ENCODE results near the gene PDZD4.

The PDZD4 gene

GRCh38 chrX:153782871-153783270, 47.5 kb downstream of the PDZD4 start:
- no peak for DNase-seq (ENCODE audit: low read depth)

- DNase-seq (ENCODE audit: low read depth): no peak
Measured at GRCh38 chrX:153782313-153782712, 48.0 kb downstream of the PDZD4 start.

DNA sequence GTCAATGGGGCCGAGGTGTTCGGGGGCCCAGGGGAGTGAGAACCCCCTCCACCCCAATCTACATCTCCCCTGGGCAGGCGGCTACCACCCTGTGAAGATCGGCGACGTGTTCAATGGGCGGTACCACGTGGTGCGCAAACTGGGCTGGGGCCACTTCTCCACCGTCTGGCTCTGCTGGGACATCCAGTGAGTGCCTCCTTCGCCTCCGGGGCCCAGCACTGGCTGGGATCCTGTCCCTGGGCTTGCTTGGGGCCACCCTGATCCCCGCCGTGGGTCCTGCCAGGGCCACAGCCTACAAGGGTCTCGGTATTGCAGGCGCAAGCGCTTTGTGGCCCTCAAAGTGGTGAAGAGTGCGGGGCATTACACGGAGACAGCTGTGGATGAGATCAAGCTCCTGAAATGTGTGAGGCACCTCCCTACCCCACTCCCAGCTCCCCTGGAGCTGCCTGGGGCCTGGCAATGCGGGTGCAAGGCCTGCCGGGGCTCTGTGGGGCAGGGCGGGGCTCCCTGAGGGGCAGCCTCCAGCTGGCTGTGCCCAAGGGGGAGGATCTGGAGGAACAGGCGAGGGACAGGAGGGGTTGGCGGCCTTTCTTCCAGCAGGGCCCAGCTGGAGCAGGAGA, 48.8 kb downstream of the PDZD4 start:
- DNase-seq (ENCODE audit: low read depth): no peak

DNA sequence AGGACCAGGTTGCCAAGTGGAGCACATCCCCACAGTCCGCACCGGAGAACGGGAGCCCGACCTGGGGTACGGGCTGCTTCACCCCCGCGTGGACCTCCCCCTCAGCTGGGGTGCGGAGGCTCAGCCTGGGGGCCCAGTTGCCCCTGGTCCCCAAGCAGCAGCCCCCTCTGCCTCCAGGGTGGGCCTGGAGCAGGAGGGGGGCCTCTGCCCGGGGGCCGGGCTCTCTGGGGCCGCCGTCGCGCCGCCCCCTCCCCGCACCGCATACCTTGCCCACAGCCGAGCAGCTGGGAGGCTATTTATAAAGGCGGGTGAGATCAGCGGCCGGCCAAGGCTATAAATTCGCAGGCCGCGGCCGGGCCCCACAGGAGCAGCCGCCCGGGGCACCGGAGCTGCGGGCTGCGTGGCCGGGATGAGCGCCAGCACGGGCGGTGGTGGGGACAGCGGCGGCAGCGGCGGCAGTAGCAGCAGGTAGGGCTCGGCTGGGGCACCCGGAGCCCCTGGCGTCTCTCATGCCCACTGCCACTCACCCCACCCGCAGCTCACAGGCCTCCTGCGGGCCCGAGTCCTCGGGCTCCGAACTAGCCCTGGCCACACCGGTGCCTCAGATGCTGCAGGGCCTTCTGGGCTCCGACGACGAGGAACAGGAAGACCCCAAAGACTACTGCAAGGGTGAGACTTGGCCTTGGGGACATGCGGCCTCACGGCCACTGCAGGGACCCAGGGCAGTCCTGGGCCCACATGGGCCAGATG, 49.5 kb downstream of the PDZD4 start, which contains the start of gene SRPK3:
TSS of gene SRPK3 (plus strand) at position 364 of the 750 bp plus-strand sequence. CDS start at position 410, 46 bp downstream.
- no peak for DNase-seq (ENCODE audit: low read depth)

- DNase-seq (ENCODE audit: low read depth): no peak
Measured at GRCh38 chrX:153779891-153780677, 50.3 kb downstream of the PDZD4 start.

DNA sequence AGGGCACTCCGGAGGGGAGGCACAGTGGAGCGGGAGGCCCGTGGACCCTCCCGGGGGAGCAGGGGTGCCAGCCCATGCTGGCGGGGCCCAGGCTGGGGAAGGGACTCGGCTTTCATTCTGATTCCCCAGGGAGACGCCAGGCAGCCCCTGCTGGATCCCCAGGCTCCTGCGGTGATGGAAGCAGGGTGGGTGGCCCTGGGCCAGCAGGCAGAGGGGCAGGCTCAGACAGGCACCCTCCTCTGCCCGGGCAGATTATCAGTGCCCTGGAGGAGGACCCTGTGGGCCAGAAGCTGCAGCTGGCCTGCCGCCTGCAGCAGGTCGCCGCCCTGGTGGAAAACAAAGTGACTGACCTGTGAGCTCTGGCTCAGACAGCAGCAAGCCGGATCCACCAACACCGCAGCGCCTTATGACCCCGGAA, 51.7 kb downstream of the PDZD4 start:
- DNase-seq (ENCODE audit: low read depth): no peak

DNA sequence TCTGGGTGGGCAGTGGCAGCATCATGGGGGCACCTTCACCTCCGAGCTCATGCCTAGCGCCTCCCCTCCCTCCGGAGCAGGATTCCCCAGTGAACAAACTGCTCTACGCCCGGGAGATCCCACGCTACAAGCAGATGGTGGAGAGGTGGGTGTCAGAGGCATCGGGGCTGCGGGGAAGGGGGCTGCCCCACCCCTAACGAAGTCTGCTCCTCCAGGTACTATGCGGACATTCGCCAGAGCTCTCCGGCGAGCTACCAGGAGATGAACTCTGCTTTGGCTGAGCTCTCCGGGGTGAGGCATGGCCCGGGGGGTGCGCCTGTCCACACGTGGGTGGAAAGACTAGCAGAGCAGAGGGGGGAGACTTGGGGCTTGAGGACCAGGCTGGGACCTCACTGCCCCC, 52.2 kb downstream of the PDZD4 start:
- no peak for DNase-seq (ENCODE audit: low read depth)

DNA sequence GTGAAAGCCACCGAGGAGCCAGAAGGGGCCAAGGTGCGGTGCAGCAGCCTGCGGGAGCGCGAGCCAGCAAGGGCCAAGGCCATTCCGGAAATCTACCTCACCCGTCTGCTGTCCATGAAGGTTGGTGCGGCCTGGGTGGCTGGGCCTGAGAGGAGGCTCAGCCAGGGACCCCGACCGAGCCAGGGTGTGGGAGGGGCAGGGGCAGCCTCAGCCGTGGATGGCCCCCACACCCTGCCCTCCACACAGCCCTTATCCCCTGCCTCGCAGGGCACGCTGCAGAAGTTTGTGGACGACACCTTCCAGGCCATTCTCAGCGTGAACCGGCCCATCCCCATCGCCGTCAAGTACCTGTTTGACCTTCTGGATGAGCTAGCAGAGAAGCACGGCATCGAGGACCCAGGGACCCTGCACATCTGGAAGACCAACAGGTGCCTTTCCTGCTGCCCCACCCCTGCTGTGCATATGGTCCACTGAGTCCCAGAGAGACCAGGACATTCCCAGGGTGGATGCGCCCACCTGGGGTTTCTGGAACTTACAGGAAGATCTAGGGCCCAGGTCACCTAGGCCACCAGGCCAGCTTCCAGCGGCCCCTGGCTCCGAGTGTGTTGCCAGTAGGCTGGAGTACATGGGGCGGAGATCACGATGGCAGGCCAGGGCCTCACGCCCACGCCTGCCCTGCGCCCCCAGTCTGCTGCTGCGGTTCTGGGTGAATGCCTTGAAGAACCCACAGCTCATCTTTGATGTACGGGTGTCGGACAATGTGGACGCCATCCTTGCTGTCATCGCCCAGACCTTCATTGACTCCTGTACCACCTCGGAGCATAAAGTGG, 52.9 kb downstream of the PDZD4 start:
- no peak for DNase-seq (ENCODE audit: low read depth)

- no peak for DNase-seq (ENCODE audit: low read depth)
Measured at GRCh38 chrX:153776611-153777045, 53.7 kb downstream of the PDZD4 start.

DNA sequence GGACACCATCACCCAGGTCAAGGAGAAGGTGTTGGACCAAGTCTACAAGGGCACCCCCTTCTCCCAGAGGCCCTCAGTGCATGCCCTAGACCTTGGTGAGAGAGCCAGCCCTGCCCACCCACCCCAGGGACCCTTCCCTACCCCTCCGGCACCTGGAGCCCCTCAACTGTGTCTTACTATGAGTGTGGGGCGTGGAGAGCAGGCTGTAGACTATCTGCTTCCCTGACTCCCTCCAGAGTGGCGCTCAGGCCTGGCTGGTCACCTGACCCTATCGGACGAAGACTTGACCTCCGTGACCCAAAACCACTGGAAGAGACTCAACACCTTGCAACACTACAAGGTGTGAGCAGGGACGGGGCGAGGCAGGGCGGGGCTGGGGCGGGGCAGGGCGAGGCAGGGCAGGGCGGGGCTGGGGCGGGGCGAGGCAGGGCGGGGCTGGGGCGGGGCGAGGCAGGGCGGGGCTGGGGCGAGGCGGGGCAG, 54.2 kb downstream of the PDZD4 start:
- no peak for DNase-seq (ENCODE audit: low read depth)

DNA sequence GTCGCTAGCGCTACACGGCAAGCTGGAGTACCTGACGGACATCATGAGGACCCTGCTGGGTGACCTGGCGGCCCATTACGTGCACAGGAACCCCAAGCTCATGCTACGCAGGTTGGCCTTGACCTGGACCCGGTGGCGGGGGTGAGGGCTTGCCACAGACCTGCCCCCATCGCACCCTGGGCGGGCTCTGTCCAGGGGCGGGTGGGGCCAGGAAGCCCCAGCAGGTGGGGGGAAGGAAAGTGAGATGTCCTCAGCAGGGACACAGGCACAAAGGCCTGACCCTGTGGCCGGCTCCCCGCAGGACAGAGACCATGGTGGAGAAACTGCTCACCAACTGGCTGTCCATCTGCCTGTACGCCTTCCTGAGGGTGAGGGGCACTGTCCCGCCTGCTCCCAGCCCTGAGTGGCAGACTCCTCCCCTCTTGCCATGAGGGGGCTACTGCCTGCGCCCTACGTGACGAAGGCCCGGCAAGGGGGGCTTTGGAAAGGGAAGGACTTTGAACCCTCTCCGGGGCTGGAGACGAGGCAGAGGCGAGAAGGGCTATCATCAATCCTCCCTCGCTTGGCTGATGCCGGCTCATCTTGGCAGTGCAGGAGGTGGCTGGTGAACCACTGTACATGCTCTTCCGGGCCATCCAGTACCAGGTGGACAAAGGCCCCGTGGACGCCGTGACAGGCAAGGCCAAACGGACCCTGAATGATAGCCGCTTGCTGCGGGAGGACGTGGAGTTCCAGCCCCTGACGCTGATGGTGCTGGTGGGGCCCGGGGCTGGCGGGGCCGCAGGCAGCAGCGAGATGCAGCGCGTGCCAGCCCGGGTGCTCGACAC, 54.8 kb downstream of the PDZD4 start:
- DNase-seq (ENCODE audit: low read depth): no peak

DNA sequence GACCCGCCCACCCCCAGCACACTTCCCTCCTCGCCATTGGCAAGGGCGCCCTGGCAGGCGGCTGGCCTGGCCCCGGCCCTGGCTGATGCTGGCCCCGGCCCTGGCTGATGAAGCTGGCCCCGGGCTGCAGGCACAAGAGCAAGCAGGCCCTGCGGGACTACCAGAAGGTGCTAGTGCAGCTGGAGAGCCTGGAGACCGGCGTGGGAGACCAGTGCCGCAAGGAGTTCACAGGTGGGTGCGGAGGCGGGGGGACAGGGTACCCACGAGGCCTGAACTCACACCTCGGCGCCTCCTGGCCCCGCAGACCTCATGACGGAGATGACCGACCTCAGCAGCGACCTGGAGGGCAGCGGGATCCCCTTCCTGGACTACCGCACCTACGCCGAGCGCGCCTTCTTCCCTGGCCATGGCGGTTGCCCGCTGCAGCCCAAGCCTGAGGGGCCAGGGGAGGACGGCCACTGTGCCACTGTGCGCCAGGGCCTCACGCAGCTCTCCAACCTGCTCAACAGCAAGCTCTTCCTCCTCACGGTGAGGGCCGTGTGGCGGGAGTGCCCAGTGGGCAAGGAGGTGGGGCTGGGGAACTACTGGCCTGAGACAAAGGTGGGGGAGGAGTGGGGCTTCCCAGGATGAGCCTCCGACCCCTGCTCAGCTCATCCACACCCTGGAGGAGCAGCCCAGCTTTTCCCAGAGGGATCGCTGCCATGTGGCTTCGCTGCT, 55.6 kb downstream of the PDZD4 start:
- DNase-seq (ENCODE audit: low read depth): no peak

DNA sequence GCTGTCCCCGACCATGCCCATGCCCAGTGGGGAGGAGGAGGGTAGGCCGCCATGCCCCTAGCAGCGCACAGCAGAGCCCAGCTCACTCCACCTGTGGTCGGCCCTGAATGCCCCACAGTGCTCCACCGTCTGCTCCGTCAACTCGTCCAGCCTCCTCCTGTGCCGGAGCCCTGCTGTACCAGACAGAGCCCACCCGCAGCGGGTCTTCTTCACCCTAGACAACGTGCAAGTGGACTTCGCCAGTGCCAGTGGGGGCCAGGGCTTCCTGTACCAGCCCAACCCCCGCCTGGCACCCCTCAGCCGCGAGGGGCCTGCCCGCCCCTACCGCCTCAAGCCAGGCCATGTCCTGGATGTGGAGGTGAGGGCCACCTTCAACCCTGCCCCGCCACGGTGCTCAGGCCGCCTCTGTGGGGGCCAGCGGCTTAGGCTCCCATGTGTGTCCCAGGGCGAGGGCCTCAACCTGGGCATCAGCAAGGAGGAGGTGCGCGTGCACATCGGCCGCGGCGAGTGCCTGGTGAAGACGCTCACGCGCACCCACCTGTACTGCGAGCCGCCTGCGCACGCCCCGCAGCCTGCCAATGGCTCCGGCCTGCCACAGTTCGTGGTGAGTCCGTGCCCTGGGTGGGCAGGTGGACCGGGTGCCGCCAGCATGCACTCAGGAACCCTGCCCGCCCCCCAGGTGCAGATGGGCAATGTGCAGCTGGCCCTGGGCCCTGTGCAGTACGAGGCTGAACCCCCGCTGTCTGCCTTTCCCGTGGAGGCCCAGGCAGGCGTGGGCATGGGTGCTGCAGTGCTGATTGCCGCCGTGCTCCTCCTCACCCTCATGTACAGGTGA, 56.4 kb downstream of the PDZD4 start:
- DNase-seq (ENCODE audit: low read depth): no peak

DNA sequence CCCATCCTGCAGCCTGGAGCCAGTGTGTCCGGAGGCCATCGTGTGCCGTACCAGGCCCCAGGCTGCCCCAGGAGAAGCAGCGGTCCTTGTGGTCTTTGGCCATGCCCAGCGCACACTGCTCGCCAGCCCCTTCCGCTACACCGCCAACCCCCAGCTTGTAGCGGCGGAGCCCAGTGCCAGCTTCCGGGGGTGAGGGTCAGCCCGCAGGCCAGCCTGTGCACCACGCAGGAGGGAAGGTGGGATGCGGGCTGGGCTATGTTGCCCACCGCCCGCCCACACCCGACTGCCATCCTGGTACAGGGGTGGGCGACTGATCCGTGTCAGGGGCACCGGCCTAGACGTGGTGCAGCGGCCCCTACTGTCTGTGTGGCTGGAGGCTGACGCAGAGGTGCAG, 57.1 kb downstream of the PDZD4 start:
- no peak for DNase-seq (ENCODE audit: low read depth)

DNA sequence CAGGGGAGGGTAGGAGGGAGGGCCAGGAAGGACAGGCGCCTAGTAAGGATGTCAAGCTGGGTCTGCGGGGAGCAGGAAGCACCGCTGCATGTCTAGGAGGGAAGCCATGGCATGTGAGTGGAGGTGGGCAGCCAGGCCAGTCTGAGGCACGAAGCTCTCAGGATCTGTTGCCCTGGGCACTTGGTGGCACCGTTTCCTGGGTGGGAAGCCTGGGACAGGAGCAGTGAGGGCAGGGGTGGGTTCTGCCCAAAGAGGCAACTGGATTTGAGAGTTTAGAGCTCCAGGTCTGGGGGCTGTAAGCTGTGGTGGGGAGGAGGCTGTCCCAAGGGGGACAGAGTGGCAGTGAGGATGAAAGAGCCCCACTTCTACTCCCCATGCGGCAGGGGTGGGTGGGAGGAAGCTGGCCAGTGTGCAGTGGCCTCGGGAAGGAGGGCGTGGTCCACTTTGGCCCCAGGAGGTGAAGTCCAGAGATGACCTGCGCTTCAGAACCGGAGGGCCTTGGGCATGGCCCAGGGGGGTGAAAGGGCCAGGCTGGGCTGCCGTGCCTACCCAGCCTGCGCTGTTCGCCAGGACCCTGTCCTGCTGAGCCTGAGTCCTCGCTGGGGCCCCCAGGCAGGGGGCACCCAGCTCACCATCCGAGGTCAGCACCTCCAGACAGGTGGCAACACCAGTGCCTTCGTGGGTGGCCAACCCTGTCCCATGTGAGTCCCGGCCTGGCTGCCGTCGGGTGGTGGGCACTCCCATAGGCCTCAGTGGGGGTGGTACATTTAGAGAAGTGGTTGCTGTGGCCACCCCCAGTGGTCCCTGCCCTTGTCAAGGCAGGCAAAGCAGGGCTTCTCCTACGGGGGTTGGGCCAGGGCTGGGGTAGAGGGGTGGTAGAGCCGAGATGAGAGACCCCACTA, 57.8 kb downstream of the PDZD4 start:
- no peak for DNase-seq (ENCODE audit: low read depth)

DNA sequence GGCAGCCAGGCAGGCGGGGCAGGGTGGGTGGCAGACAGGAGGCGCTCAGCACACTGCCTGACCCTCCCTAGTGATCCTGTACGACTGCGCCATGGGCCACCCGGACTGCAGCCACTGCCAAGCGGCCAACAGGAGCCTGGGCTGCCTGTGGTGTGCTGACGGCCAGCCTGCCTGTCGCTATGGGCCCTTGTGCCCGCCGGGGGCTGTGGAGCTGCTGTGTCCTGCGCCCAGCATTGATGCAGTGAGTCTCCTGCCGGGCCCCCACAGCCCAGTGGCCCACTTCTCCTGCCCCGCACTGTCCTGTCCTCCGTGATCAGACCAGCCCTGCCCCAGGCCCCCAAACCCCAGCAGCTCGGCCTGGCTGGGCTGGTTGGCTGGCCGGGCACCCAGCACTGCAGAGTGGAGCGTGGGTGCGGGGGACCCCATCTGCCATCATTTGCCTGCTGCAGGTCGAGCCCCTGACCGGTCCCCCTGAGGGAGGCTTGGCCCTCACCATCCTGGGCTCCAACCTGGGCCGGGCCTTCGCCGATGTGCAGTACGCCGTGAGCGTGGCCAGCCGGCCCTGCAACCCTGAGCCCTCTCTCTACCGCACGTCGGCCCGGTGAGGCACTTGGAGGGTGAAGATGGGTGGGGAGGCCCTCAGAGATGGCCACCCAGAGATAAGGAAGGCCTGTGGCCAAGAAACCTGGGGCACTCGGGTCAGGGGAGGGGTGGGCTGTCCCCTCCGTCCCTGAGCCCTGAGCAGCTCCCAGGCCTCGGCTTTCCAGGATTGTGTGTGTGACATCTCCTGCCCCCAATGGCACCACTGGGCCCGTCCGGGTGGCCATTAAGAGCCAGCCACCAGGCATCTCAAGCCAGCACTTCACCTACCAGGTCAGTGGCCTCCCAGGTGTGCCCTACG, 58.7 kb downstream of the PDZD4 start:
- DNase-seq (ENCODE audit: low read depth): no peak

Measured in stimulated activated CD8-positive, alpha-beta memory T cell treated with anti-CD3 and anti-CD28 coated beads, Interleukin-15, amount 100 ng/mL, for 1 hour (primary cell).